SW 1271 (cell line): ENCODE data around the gene RPN1.
A peak's percentile ranks its signal among the peaks of the same experiment; 100 is the strongest.

Experiments
- DNase-seq, 2 experiments: peaks; one replicate each; lab custom pipeline; 2025; lab: John Stamatoyannopoulos, UW

RPN1 gene

GRCh38 chr3:128578346-128578745 is 72.3 kb downstream of the RPN1 start:
- no peak for DNase-seq

GRCh38 chr3:128577711-128578110 is 72.9 kb downstream of the RPN1 start:
- no peak for DNase-seq

- DNase-seq: no peak
Observed at GRCh38 chr3:128576290-128576689, 74.3 kb downstream of the RPN1 start.

- DNase-seq: no peak
Observed at GRCh38 chr3:128575777-128576176, 74.8 kb downstream of the RPN1 start.

- DNase-seq: no peak
Observed at GRCh38 chr3:128573707-128574162, 76.9 kb downstream of the RPN1 start.

- DNase-seq: no peak
Observed at GRCh38 chr3:128573160-128573559, 77.5 kb downstream of the RPN1 start.

GRCh38 chr3:128572644-128573105 is 77.9 kb downstream of the RPN1 start:
- peak in 1 of 2 experiments; percentile 15 for DNase-seq

GRCh38 chr3:128572013-128572412 is 78.6 kb downstream of the RPN1 start:
- DNase-seq: no peak
